ENCODE measurements around the gene RNF213.
A peak's percentile ranks its signal among the peaks of the same experiment; 100 is the strongest.

Gene RNF213

GRCh38 chr17:80260791-80261158, at the start of gene RNF213:
Gene RNF213 (plus strand): TSS chr17:80260852. CDS start chr17:80263682, 2,830 bp downstream.
- no peak for TF ChIP-seq CTCF (IDR thresholded peaks at IDR 0.05; ENCODE audit: low read length, missing control alignments)
- peak; percentile 16 for DNase-seq (ENCODE audit: low read depth)
- peak within 1 kb of the TSS; percentile 73 for H3K4me3 ChIP-seq (replicated peaks; ENCODE audit: low read depth, low read length)

GRCh38 chr17:80212109-80212508, 48.5 kb upstream of the RNF213 start:
- no peak for DNase-seq (ENCODE audit: low read depth)
- H3K4me3 ChIP-seq (replicated peaks; ENCODE audit: low read depth, low read length), result no peak overlapping the region

GRCh38 chr17:80212511-80212910, 48.1 kb upstream of the RNF213 start:
- no peak for DNase-seq (ENCODE audit: low read depth)
- H3K4me3 ChIP-seq (replicated peaks; ENCODE audit: low read depth, low read length), result no peak overlapping the region
- no peak for TF ChIP-seq CTCF (IDR thresholded peaks at IDR 0.05; ENCODE audit: low read length, missing control alignments)

More at GRCh38 chr17:80212109-80212508, 48.5 kb upstream of the RNF213 start:
- TF ChIP-seq CTCF (IDR thresholded peaks at IDR 0.05; ENCODE audit: low read length, missing control alignments), result no peak

GRCh38 chr17:80212962-80213642, 47.5 kb upstream of the RNF213 start:
- no peak overlapping the region for H3K4me3 ChIP-seq (replicated peaks; ENCODE audit: low read depth, low read length)
- no peak for TF ChIP-seq CTCF (IDR thresholded peaks at IDR 0.05; ENCODE audit: low read length, missing control alignments)
- DNase-seq (ENCODE audit: low read depth), result no peak

GRCh38 chr17:80213643-80213975, 47.0 kb upstream of the RNF213 start:
- H3K4me3 ChIP-seq (replicated peaks; ENCODE audit: low read depth, low read length), result no peak overlapping the region
- no peak for TF ChIP-seq CTCF (IDR thresholded peaks at IDR 0.05; ENCODE audit: low read length, missing control alignments)

GRCh38 chr17:80214012-80214877, 46.4 kb upstream of the RNF213 start:
- DNase-seq (ENCODE audit: low read depth), result no peak
- TF ChIP-seq CTCF (IDR thresholded peaks at IDR 0.05; ENCODE audit: low read length, missing control alignments), result no peak
- H3K4me3 ChIP-seq (replicated peaks; ENCODE audit: low read depth, low read length), result no peak overlapping the region

More at GRCh38 chr17:80213643-80213975, 47.0 kb upstream of the RNF213 start:
- no peak for DNase-seq (ENCODE audit: low read depth)
